HG03066 (cell line): ENCODE measurements around the gene ATXN1.

ENCODE experiments used
- ATAC-seq: cut with Tn5 transposase; IDR thresholded peaks from one replicate; pipeline ENCODE4 v1.9.1; 2021; ENCODE audit warnings: low read depth; ENCODE audit not compliant: unreplicated experiment

The ATXN1 gene

DNA sequence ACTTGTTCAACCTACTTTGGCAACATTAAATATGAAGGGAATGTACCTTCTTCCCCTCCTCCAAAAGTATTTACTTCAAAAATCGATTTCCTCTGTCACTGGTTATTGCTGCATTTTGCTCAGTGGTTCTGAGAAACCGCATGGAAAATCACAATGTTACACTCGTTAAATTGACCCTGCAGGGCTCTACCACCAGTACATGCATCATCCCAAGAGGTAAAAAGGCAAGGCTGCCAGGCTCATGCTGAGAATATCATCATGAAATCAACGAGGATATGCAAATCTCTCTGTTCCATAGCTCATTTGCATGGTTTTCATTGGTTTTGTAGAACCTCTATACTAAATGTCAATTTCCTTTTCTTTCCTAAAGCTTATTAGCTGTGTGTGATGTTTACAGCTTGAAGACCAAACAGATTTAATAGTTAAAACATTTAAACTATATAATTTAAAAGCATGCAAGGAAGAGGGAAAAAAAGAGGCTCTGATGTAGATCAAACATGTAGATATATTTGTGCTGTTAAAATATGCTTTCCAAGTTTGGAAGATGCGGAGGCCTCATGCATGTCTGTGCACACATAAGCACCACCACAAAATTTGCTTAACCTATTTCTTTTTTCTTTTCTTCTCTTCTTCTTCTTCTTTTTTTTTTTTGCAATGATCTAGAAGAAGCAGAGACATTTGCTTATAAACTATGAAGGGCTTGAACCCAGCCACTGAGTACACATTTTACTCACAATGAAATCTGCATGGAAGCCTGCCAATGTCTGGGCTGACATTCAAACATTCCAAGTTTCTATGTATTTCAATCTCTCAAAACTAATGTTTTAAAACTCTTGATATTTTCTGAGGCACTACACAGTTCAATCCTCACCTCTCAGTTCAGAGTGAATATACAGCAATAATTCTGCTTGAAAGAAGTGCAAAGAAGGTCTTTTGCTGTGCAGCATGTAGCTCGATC is 328.9 kb downstream of the ATXN1 start:
- ATAC-seq: peak; percentile 69

- no peak for ATAC-seq
Measured at GRCh38 chr6:16431106-16431505, 330.2 kb downstream of the ATXN1 start.

DNA sequence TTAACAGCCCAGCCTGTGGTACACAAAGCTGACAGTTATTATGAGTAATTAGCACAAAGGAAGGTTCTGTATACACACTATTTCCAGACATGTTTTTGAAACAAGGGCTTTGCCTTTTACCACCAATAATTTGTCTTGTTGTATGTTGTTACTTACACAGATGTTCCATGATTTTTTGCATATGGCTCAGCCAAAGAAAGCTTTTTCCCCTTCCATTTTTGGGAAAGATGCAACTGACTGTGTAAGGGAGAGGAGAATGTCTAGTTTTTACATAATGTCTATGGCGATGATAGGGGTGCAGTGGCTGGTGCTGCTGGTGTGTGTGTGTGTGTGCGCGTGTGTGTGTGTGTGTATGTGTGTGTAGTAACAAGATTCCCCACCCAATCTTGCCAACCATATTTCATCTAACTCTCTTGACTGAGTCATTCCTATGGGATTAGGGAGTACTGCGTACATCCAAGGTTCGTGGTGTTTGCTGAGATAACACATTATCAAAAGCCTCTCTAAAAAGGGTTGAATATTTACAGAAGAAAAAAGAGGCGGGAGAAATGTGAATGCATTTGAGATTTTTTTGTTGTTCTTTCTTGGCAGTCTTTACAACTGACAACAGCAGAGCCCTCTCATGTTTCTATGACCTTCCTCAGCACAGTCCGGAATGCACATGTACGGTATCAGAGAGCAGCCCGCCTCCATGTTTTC is 330.7 kb downstream of the ATXN1 start:
- ATAC-seq: no peak

DNA sequence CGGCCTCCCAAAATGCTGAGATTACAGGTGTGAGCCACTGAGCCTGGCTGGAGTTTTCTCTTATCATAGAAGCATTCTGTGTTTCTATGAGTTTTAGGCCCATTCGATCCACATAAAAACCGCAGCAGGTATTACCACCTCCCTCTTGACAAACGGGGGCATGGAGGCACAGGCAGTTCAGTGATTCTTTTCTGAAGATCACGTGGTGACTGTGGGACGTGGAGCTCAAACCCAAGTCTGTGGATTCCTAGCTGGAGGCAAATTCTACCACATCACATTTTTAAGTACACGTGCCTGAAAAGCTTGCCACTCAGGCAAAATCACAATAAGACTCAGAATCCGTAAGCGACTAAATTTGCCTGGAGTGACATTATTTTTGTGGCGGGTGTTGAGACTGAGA is 331.6 kb downstream of the ATXN1 start:
- ATAC-seq: no peak

GRCh38 chr6:16427124-16427523 is 334.1 kb downstream of the ATXN1 start:
- no peak for ATAC-seq

DNA sequence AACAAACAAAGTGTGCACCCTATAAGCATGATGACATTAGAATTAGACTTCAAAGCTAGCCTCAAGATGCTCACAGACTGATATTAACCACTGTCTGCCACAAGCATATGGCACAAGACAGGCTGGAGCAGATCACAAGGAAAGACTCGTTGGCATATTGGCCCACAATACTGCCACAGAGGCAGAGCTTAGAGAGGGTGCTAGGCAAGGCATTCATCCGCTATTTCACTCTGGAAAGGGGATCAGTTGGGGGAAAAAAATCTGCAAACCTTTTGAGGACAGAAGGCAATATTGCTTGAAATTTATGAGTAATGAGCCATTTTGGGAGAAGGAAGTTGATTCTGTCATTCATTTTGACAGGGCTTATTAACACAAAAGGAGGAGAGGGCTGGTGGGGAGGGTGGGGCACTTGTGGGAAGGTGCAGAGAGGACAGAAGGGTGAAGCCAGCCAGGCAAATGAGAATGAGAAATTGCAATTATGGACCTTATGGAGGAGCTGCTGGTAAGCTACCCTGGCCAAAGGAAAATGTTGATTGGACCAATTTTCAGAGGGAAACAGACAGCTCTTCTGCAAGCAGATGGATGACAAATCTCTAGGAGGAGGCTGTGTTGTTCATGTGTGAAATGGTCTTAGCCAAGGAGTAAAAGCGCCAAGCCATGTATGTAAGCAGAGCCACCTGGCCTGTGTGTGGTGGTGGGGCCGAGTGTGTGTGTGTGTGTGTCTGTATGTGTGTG is 335.2 kb downstream of the ATXN1 start:
- no peak for ATAC-seq

DNA sequence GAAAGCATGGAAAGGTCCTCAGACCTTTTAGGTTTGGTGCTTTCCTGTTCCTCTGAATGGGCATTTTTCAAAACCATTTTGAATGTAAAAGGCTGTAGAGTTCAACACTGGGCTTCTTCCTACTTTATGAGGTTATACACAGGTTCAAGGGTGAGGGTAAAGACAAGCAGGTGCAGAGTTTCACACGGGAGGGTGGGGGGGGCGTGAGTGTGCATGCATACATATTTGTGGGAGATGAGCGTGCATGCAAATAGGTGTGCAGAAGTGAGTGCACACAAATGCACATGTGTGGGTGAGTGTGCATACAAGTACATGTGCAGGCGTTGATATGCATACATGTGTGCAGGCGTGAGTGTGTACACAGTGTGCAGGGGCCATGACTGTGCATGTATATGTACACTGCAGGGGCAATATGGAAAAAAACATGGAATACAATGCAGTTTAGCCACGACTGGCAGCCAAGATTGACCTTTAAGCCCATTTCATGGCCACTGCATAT is 339.7 kb downstream of the ATXN1 start:
- peak; percentile 18 for ATAC-seq

- ATAC-seq: peak; percentile 67
Measured at GRCh38 chr6:16420715-16421461, 340.4 kb downstream of the ATXN1 start.

- peak; percentile 14 for ATAC-seq
Measured at GRCh38 chr6:16420337-16420714, 340.9 kb downstream of the ATXN1 start.

- peak; percentile 64 for ATAC-seq
Measured at GRCh38 chr6:16419636-16420336, 341.5 kb downstream of the ATXN1 start.

DNA sequence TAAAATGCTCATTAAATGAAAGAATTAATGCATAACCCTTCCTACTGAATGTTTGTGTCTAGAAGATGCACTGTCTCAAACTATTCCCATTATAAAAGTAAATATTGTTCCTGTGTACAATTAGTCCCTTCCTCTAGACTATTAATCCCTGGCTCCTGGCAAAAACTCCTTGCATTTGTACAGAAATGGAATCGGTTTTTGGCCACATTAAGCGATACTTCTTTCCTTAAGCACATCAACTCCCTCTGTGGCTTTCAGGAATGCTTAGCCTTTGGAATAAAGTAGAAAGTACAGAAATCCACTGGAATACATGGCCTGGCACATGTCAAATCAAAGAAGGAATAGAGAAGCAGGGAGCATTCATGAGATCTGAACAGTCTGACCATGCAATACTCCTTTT is 343.1 kb downstream of the ATXN1 start:
- no peak for ATAC-seq

- ATAC-seq: no peak
Measured at GRCh38 chr6:16415677-16416076, 345.6 kb downstream of the ATXN1 start.

- peak; percentile 55 for ATAC-seq
Measured at GRCh38 chr6:16414205-16414604, 347.1 kb downstream of the ATXN1 start.

GRCh38 chr6:16413399-16413798 is 347.9 kb downstream of the ATXN1 start:
- no peak for ATAC-seq

DNA sequence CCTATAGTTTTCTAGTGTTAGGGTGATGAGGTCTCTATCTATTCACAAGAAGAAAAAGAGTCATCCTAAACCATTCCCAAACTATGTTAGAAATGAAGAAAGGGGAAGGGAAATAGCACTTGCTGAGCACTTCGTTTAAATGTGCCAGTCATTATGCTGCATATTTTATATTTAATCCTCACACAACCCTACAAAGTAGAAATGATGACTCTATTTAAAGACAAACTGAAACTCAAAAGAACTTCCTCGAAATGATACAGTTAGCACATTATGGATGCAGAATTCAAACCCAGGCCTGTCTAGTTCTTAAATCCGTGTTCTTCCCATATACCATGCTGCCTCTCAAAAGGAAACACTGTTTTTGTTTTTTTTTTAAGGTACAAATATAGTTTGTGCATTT is 348.3 kb downstream of the ATXN1 start:
- ATAC-seq: no peak

DNA sequence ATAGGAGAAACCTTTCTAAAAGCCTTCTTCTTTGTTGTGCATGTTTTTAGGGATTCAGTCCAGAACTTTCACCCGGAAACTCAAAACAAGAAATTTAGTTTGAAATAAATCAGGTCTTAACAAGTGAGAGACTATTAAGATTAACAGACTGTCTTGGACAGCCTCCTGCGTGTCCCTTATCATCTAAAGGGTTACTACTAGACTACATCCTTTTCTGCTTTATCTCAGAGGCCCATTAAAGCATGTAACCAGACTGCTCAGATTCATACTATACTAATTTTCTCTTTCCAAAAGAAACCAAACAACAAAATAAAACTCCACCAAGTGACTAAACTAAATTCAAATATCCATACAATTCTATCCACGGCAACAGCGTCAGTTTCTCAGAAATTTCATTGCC is 349.1 kb downstream of the ATXN1 start:
- no peak for ATAC-seq

- no peak for ATAC-seq
Measured at GRCh38 chr6:16409531-16410441, 351.5 kb downstream of the ATXN1 start.

DNA sequence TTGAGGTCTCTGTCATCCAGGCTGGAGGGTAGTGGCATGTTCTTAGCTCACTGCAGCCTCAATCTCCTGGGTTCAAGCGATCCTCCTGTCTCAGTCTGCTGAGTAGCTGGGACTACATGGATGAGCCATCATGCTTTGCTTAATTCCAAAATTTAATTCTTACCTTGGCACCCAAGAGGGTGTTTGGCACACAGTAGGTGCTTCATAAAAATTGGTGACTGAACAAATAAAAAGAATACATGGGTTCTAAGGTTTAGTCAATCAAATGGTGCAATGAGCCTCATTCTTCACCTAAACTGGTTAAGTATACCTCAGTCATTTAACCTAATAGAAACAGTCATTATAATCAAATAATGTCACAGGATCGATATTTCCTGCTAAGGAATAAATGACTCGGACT is 352.5 kb downstream of the ATXN1 start:
- no peak for ATAC-seq

DNA sequence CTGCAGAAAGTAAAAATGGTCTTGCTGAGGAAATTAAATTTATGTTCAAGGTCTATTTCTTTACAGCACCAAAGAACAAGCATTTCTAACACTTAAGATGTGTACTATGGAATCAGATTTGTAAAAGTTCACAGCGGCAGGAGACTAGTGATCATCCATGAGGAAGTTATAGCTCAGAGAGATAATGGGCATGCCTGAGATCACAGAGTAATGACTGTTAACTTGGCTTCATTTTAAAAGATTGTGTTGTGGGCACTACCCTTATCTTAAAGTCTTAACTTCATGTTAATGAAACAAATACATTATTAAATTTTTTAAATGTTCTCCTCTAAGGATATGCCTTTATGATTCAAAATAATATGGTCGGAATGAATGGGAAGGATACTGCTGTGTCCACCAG is 354.3 kb downstream of the ATXN1 start:
- no peak for ATAC-seq
